SH-SY5Y (cell line): ENCODE data around the gene FAM20B.

Experiments
- GATA2 ChIP-seq: IDR thresholded peaks from 2 replicates; pipeline ENCODE4 v1.6.1; 2011; ENCODE audit warnings: mild to moderate bottlenecking, low read depth, low read length
- GATA3 ChIP-seq: IDR thresholded peaks from 2 replicates; pipeline ENCODE4 v1.6.1; 2011; ENCODE audit warnings: low read depth, mild to moderate bottlenecking, low read length, moderate library complexity

- TF ChIP-seq GATA2 (no peak), GATA3 (no peak)
Measured at GRCh38 chr1:179042087-179042486, 16.4 kb downstream of the FAM20B start.
